GM19025 (cell line): ENCODE measurements around the gene NPHP4.

Experiments used
- ATAC-seq: cut with Tn5 transposase; IDR thresholded peaks from one replicate; pipeline ENCODE4 v1.9.1; 2021; ENCODE audit warnings: mild to moderate bottlenecking, low read depth, moderate library complexity; ENCODE audit not compliant: unreplicated experiment

The NPHP4 gene

GRCh38 chr1:5820026-5820421 is 172.2 kb downstream of the NPHP4 start:
- ATAC-seq = no peak

GRCh38 chr1:5819391-5820025 is 172.7 kb downstream of the NPHP4 start:
- ATAC-seq = no peak

- ATAC-seq = no peak
Observed at GRCh38 chr1:5818755-5819154, 173.5 kb downstream of the NPHP4 start.

- no peak for ATAC-seq
Observed at GRCh38 chr1:5815716-5816115, 176.5 kb downstream of the NPHP4 start.

GRCh38 chr1:5815211-5815610 is 177.0 kb downstream of the NPHP4 start:
- ATAC-seq = no peak

- no peak for ATAC-seq
Observed at GRCh38 chr1:5814046-5814619, 178.1 kb downstream of the NPHP4 start.

GRCh38 chr1:5813480-5813879 is 178.7 kb downstream of the NPHP4 start:
- no peak for ATAC-seq
